CD14-positive monocyte (primary cell): ENCODE results near the gene EXO1. TPM values are rescaled to one million over a fixed set of nuclear protein-coding genes. Genes with fewer than 3 reads are reported as not detected.
A peak's percentile ranks its signal among the peaks of the same experiment; 100 is the strongest.

Source experiments
- DNase-seq, 3 donors: peaks; one replicate each; pipeline ENCODE4 v3.0.0-alpha.2; 2011 to 2022
- H2AFZ ChIP-seq: 2 replicates; pipeline ENCODE4 v1.6.0; 2012; ENCODE audit warnings: mild to moderate bottlenecking, low read depth, low read length, inconsistent platforms; ENCODE audit not compliant: insufficient read depth, poor library complexity, severe bottlenecking
- H3K27ac ChIP-seq, 2 donors: 1 replicate in 1 of 2; 2 replicates in 1 of 2; pipeline ENCODE4 v1.5.1; 2012 to 2013; ENCODE audit warnings: low read length in 2 of 2, control low read depth in 1 of 2, inconsistent platforms in 1 of 2, low read depth in 1 of 2, mild to moderate bottlenecking in 1 of 2
- H3K27me3 ChIP-seq, 2 donors: one replicate each; pipeline versions ENCODE4 v1.6.0 to v1.6.1; 2011 to 2013; ENCODE audit warnings: low read length in 2 of 2; ENCODE audit not compliant: control insufficient read depth in 2 of 2, insufficient read depth in 2 of 2
- H3K36me3 ChIP-seq, 2 donors: replicated peaks in 1 of 2; 1 replicate in 1 of 2; 2 replicates in 1 of 2; pipeline versions ENCODE4 v1.5.1 to v1.6.1; 2012 to 2013; ENCODE audit warnings: low read length in 2 of 2, control low read depth in 1 of 2, inconsistent platforms in 1 of 2, mild to moderate bottlenecking in 1 of 2; ENCODE audit not compliant: insufficient read depth in 2 of 2, control insufficient read depth in 1 of 2
- H3K4me1 ChIP-seq, 2 donors: 1 replicate in 1 of 2; 2 replicates in 1 of 2; pipeline versions ENCODE4 v1.5.1 to v1.6.1; 2012 to 2013; ENCODE audit warnings: low read length in 2 of 2, control low read depth in 1 of 2, inconsistent platforms in 1 of 2, mild to moderate bottlenecking in 1 of 2, moderate library complexity in 1 of 2; ENCODE audit not compliant: insufficient read depth in 2 of 2, control insufficient read depth in 1 of 2
- H3K4me2 ChIP-seq: replicated peaks from 2 replicates; pipeline ENCODE3; 2012; ENCODE audit warnings: low read length, moderate library complexity, mild to moderate bottlenecking; ENCODE audit not compliant: poor library complexity, severe bottlenecking; ENCODE audit errors: extremely low read depth
- H3K4me3 ChIP-seq, 3 experiments: fragments of 200-600 bp in 1 of 3; sonication (generic) in 1 of 3; replicated peaks in 1 of 3; 1 replicate in 2 of 3; 2 replicates in 1 of 3; pipeline ENCODE4 v1.5.1; 2011 to 2013; ENCODE audit warnings: low read length in 3 of 3, mild to moderate bottlenecking in 3 of 3, control low read depth in 2 of 3, low read depth in 2 of 3, inconsistent platforms in 1 of 3, moderate library complexity in 1 of 3
- H3K79me2 ChIP-seq: 2 replicates; pipeline ENCODE4 v1.6.0; 2012; ENCODE audit warnings: mild to moderate bottlenecking, control low read depth, inconsistent platforms, low read length, moderate library complexity; ENCODE audit not compliant: insufficient read depth
- H3K9ac ChIP-seq: 2 replicates; pipeline ENCODE4 v1.6.0; 2017; ENCODE audit warnings: low read length, mild to moderate bottlenecking; ENCODE audit not compliant: insufficient read depth, poor library complexity, severe bottlenecking
- H3K9me3 ChIP-seq, 2 donors: replicated peaks in 1 of 2; 1 replicate in 1 of 2; 2 replicates in 1 of 2; pipeline versions ENCODE4 v1.5.1 to v1.6.1; 2012 to 2013; ENCODE audit warnings: low read length in 2 of 2, control low read depth in 1 of 2; ENCODE audit not compliant: control insufficient read depth in 1 of 2, insufficient read depth in 1 of 2
- H4K20me1 ChIP-seq: 2 replicates; pipeline ENCODE4 v1.6.0; 2012; ENCODE audit warnings: mild to moderate bottlenecking, low read length, control low read depth, moderate library complexity; ENCODE audit not compliant: insufficient read depth
- H3K27ac Mint-ChIP-seq, 7 donors: one replicate each; pipeline ENCODE4 v1.8.0; 2020; ENCODE audit warnings: mild to moderate bottlenecking in 7 of 7, mixed read lengths in 7 of 7, moderate library complexity in 6 of 7, inconsistent platforms in 2 of 7
- H3K27me3 Mint-ChIP-seq, 3 donors: one replicate each; pipeline ENCODE4 v1.8.0; 2021 to 2022; ENCODE audit warnings: low read depth in 3 of 3, mild to moderate bottlenecking in 3 of 3, mixed read lengths in 3 of 3, moderate library complexity in 3 of 3, inconsistent platforms in 1 of 3
- H3K36me3 Mint-ChIP-seq, 2 donors: one replicate each; pipeline ENCODE4 v1.8.0; 2020; ENCODE audit warnings: mixed read lengths in 2 of 2, inconsistent platforms in 1 of 2, mild to moderate bottlenecking in 1 of 2
- H3K4me1 Mint-ChIP-seq: one replicate; pipeline ENCODE4 v1.8.0; 2020; ENCODE audit warnings: mild to moderate bottlenecking, mixed read lengths
- H3K4me3 Mint-ChIP-seq, 2 donors: one replicate each; pipeline ENCODE4 v1.8.0; 2020; ENCODE audit warnings: mild to moderate bottlenecking in 2 of 2, mixed read lengths in 2 of 2, moderate library complexity in 1 of 2
- H3K9me3 Mint-ChIP-seq, 7 donors: one replicate each; pipeline ENCODE4 v1.8.0; 2020 to 2022; ENCODE audit warnings: mixed read lengths in 7 of 7, mild to moderate bottlenecking in 6 of 7, moderate library complexity in 6 of 7, inconsistent platforms in 2 of 7
- WGBS: methylation state at CpG from one replicate; pipeline ENCODE4 v1.1.5; 2013; ENCODE audit warnings: missing lambda C conversion rate; ENCODE audit not compliant: insufficient coverage; 5-methylcytosine and 5-hydroxymethylcytosine counted together
- intact Hi-C, 2 donors: fragments of 100-400 bp; cut with micrococcal nuclease; formaldehyde crosslinking; loops; one replicate each; pipeline versions ENCODE4 v1.15.0 to v1.15.1; 2023
- polyA minus RNA-seq: library from RNA; depleted of rRNA, polyadenylated mRNA; stranded (reverse); fragments of >200 nt; gene quantifications from 2 replicates; pipeline ENCODE4 v1.2.3, GENCODE V29; 2012
- polyA plus RNA-seq, 3 donors: library from polyadenylated mRNA; depleted of rRNA in 1 of 3; unstranded in 2 of 3; stranded (reverse) in 1 of 3; fragments of 300-500 nt in 2 of 3; fragments of >200 nt in 1 of 3; fragmentation: Illumina TruSeq in 2 of 3; gene quantifications; 1 replicate in 2 of 3; 2 replicates in 1 of 3; pipeline ENCODE4 v1.2.3, GENCODE V29; 2012 to 2021
- total RNA-seq, 12 experiments: library from RNA in 1 of 12; stranded (reverse) in 1 of 12; fragments of 120-200 nt in 1 of 12; gene quantifications; one replicate each; pipeline ENCODE4 v1.2.4 and lab custom pipeline; 2013 to 2026; ENCODE audit warnings: mixed read lengths in 6 of 12, inconsistent platforms in 1 of 12
- TF ChIP-seq, protein P1 (sequence below): fragments of 200-600 bp; IDR thresholded peaks from one replicate; pipeline ENCODE4 v1.8.0; 2022; ENCODE audit warnings: antibody characterized with exemption, mild to moderate bottlenecking

Gene EXO1
- 0.60 TPM for total RNA-seq (2013)
- polyA plus RNA-seq: under 1 TPM in 2 of 3 donors, not detected in 1; 0.16 to 0.26 TPM
- 0.08 and 0.14 TPM in 2 replicates for polyA minus RNA-seq
- total RNA-seq (lab: John Stamatoyannopoulos, UW): 0.58 to 16.8 (median 1.2) reads per million in 11 experiments

DNA sequence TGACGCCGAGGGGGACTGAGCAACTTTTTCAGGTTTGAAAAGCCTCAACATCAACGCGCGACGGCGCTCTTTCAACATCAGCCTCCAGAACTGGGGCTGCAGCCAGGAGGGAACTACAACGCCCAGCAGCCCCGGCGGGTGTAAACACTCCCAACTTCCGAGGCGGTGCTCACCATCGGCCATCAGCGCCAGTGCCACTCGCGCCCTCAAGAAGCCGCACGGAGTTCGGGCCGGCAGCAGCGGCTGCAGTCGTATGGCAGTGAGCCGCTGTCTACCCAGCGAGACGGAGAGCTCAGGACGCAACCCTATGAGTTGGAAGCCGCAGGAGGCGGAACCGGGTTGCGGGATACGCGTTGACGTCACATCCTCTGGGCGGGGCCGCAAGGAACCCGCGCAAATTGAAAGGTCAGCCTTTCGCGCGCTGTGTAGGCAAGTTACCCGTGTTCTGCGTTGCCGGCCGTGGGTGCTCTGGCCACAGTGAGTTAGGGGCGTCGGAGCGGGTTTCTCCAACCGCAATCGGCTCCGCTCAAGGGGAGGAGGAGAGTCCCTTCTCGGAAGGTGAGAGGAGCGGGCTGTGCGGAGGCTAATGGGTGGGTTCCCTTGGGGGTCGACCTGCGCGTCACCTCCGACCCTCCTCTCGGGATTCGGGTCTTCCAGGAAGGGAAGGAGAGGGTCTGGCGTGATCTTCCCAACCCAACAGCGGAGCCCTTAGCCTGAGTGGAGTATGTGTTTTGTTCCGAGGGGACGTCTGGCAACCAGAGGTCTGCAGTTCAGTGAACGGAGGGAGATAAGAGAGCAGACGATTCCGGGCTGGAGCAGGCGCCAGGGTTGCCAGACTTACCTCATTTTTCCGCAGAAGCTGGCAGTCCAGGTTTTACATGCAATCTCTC, at the start of gene EXO1:
EXO1 (plus strand) TSS at position 409 of the 890 bp plus-strand sequence. CDS start 2,222 bp downstream, outside the sequence.
- peaks cover 19% of the 10 kb centered on the region for H3K79me2 ChIP-seq
- WGBS: under 1% methylated on average over 55 of the region's 68 CpGs
- H3K27ac Mint-ChIP-seq: peak within 1 kb of the TSS; percentile 98 to 100 (median 100)
- H3K27me3 Mint-ChIP-seq: peaks cover 0 to 6% (median 0%) of the 10 kb centered on the region in 3 donors
- peak within 1 kb of the TSS; percentile 90 to 97 for H3K27ac ChIP-seq
- no peaks in the 10 kb centered on the region for H3K9me3 Mint-ChIP-seq
- intact Hi-C loops: loop anchor here (5.0 to 10.0 kb wide), 5 partner anchors 203 to 326 kb away; partner anchors contain the start of genes CHML (in 1 of the 2) and OPN3 (in 1 of the 2)
- peak within 1 kb of the TSS; percentile 93 for H3K4me2 ChIP-seq
- no peaks in the 10 kb centered on the region for H3K9me3 ChIP-seq
- H3K36me3 ChIP-seq: peaks cover 6 to 9% of the 10 kb centered on the region in 2 donors
- H3K4me3 ChIP-seq: peak within 1 kb of the TSS; percentile 76 to 94 (median 79)
- no peaks in the 10 kb centered on the region for H4K20me1 ChIP-seq
- H3K4me1 Mint-ChIP-seq: peaks cover 17% of the 10 kb centered on the region
- peak within 1 kb of the TSS; percentile 92 for H2AFZ ChIP-seq
- no peaks in the 10 kb centered on the region for H3K27me3 ChIP-seq
- peak within 1 kb of the TSS; percentile 88 for H3K9ac ChIP-seq
- peaks cover 5 to 11% of the 10 kb centered on the region in 2 donors for H3K36me3 Mint-ChIP-seq
- peak within 1 kb of the TSS; percentile 94 to 97 for H3K4me3 Mint-ChIP-seq
- peak; percentile 85 to 86 (median 85) for DNase-seq
- TF ChIP-seq, protein P1, sequence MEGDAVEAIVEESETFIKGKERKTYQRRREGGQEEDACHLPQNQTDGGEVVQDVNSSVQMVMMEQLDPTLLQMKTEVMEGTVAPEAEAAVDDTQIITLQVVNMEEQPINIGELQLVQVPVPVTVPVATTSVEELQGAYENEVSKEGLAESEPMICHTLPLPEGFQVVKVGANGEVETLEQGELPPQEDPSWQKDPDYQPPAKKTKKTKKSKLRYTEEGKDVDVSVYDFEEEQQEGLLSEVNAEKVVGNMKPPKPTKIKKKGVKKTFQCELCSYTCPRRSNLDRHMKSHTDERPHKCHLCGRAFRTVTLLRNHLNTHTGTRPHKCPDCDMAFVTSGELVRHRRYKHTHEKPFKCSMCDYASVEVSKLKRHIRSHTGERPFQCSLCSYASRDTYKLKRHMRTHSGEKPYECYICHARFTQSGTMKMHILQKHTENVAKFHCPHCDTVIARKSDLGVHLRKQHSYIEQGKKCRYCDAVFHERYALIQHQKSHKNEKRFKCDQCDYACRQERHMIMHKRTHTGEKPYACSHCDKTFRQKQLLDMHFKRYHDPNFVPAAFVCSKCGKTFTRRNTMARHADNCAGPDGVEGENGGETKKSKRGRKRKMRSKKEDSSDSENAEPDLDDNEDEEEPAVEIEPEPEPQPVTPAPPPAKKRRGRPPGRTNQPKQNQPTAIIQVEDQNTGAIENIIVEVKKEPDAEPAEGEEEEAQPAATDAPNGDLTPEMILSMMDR: no peak
- peaks cover 15 to 19% of the 10 kb centered on the region in 2 donors for H3K4me1 ChIP-seq

DNA sequence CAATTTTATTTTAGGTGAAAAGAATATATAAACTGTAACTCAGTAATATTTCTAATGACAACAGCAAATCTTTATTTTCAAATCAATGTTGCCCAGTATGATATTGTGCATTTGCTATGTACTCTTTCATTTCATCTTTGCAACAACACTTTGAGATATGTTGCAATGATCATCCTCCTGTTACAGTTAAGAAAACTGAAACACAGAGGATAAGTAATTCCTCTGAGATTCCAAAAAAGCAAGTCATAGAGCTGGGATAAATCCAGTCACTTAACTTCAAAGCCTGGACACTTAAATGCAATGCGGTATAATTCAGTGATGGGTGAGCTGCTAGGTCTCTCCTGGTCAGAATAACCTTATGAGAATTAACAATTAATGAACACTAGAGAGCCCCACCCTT, 48.6 kb upstream of the EXO1 start:
- Mint-ChIP-seq H3K9me3 (peaks cover 0 to 6% (median 0%) of the 10 kb centered on the region in 7 donors), H3K4me1 (peaks cover 5% of the 10 kb centered on the region), H3K27ac (no peak overlapping the region), H3K27me3 (peaks cover 2 to 17% (median 2%) of the 10 kb centered on the region in 3 donors), H3K4me3 (no peak overlapping the region), H3K36me3 (peaks cover 0 to 2% of the 10 kb centered on the region in 2 donors)
- intact Hi-C loops: no loop called here
- no peaks in the 10 kb centered on the region for H3K36me3 ChIP-seq
- WGBS: no CpG with 5 or more reads among the region's 1 CpG
- no peak overlapping the region for H3K9ac ChIP-seq
- H3K27ac ChIP-seq: no peak overlapping the region
- H3K27me3 ChIP-seq: peaks cover 0 to 8% of the 10 kb centered on the region in 2 donors
- DNase-seq: no peak
- TF ChIP-seq, protein P1: no peak
- no peaks in the 10 kb centered on the region for H3K9me3 ChIP-seq
- no peak overlapping the region for H2AFZ ChIP-seq
- H3K4me1 ChIP-seq: no peaks in the 10 kb centered on the region
- no peaks in the 10 kb centered on the region for H3K79me2 ChIP-seq
- no peak overlapping the region for H3K4me2 ChIP-seq
- H4K20me1 ChIP-seq: no peaks in the 10 kb centered on the region
- no peak overlapping the region for H3K4me3 ChIP-seq
